H1 (cell line): ENCODE measurements around the gene EIPR1. TPM values are rescaled to one million over a fixed set of nuclear protein-coding genes. Genes with fewer than 3 reads are reported as not detected.

Experiments used
- BCL11A ChIP-seq, 2 experiments: IDR thresholded peaks; one replicate each; pipeline ENCODE4 v1.6.1; 2011; ENCODE audit warnings: low read depth in 2 of 2, low read length in 2 of 2, mild to moderate bottlenecking in 2 of 2
- KDM4A ChIP-seq: IDR thresholded peaks from one replicate; pipeline ENCODE4 v1.7.1; 2012; ENCODE audit warnings: low read depth, mild to moderate bottlenecking, moderate library complexity, low read length, inconsistent platforms; ENCODE audit not compliant: severe bottlenecking
- RNF2 ChIP-seq: fragments of 200-900, 300-1000 bp; sonication (generic); IDR thresholded peaks from 2 replicates; pipeline ENCODE4 v1.7.1; 2016; ENCODE audit warnings: borderline replicate concordance, low read depth, mild to moderate bottlenecking, antibody characterized with exemption, low read length; ENCODE audit not compliant: poor library complexity, severe bottlenecking; ENCODE audit errors: missing control alignments
- RXRA ChIP-seq: IDR thresholded peaks from 2 replicates; pipeline ENCODE4 v1.6.1; 2011; ENCODE audit warnings: low read depth, mild to moderate bottlenecking, low read length, moderate library complexity; ENCODE audit not compliant: insufficient read depth
- SP2 ChIP-seq: IDR thresholded peaks from 2 replicates; pipeline ENCODE4 v1.6.1; 2012; ENCODE audit warnings: mild to moderate bottlenecking, low read length, inconsistent platforms
- SUZ12 ChIP-seq: fragments of 200-600 bp; sonication (generic); IDR thresholded peaks from 2 replicates; pipeline ENCODE4 v1.6.1; 2012; ENCODE audit warnings: mild to moderate bottlenecking, inconsistent platforms, low read length, moderate library complexity, mixed read lengths
- TAF1 ChIP-seq: IDR thresholded peaks from 2 replicates; pipeline ENCODE4 v1.6.1; 2011; ENCODE audit warnings: mild to moderate bottlenecking, low read depth, low read length
- ZNF274 ChIP-seq: IDR thresholded peaks from 2 replicates; pipeline ENCODE4 v1.7.0; 2012; ENCODE audit warnings: low read length, borderline replicate concordance; ENCODE audit errors: extremely low read depth
- polyA plus RNA-seq, 7 experiments: library from polyadenylated mRNA; depleted of rRNA in 3 of 7; stranded (reverse) in 5 of 7; unstranded in 2 of 7; fragments of >200 nt in 5 of 7; fragments of 200-250 nt in 2 of 7; gene quantifications; 1 replicate in 5 of 7; 2 replicates in 1 of 7; 4 replicates in 1 of 7; pipeline versions ENCODE4 v1.2.1 to v1.2.3, GENCODE V29; 2011 to 2013; ENCODE audit warnings: missing spikeins in 2 of 7, mixed read lengths in 2 of 7
- total RNA-seq: library from RNA; stranded (reverse); fragmentation: NEBNext Ultra II Directional; extraction: Animal tissue kit (Norgen Biotek cat#: 25700); gene quantifications from 2 replicates; pipeline ENCODE4 v1.2.1, GENCODE V29; 2021

EIPR1 gene
- total and polyA plus RNA-seq, 2 of the 8 experiments (the other 6 are each of a cell fraction or from before 2014, with no cell fraction given) = 26.3 to 56.4 TPM

DNA sequence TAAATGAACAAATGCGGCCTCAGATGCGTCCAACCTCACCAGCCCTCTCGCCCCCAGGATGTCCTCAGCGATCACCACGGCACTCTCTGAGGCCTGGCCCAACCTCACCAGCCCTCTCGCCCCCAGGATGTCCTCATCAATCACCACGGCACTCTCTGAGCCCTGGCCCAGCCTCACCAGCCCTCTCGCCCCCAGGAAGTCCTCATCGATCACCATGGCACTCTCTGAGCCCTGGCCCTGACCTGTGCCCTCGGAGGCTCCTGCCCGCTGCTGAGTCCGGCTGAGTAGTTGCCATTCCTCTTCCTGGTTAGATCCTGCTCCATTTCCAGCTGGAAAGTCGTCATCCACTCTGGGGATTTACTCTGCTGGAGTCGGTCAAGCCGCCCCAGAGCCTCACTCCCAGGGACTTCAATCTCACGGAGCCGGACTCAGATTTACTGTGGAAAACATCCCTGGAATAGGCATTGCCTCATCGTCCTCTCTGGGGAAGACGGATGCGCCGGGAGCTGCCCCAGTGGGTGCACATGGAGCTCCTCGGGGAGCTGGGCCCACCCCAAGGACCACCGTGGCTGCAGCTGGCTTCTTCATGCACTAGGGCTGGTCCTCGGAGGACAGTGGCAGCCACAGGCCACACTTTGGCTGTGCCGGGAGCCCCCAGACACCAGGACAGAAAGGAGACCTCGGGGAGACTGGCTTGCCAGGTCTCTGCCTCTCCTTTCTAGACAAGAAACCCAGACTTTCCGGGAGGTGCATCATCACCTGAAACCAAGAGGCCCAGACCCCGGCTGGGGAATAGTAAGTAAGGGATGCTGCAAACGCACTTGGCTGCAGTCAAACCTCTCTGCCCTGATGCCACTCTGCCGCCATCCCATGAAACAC lies 230.6 kb downstream of the EIPR1 start (continued):
- TF ChIP-seq RNF2 (no peak), BCL11A (IDR thresholded peaks at IDR 0.05; ENCODE audit: low read depth in 2 of 2, low read length in 2 of 2) (no peak), SP2 (no peak), ZNF274 (no peak), RXRA (no peak), KDM4A (no peak), TAF1 (no peak), SUZ12 (no peak)
